DOHH2 (cell line): Measurements from ENCODE around the gene CATSPERD.
A peak's percentile ranks its signal among the peaks of the same experiment; 100 is the strongest.
"Not testable (repeated sequence)": the region's sequence is repeated elsewhere in the genome, so short reads cannot be mapped to it uniquely, and the experiment has no call there.

ENCODE experiments used
- H3F3A ChIP-seq: fragments of 200-600 bp; sonication (generic), shearing (Covaris generic); 2 replicates; pipeline ENCODE4 v1.6.0; 2016; ENCODE audit warnings: antibody characterized with exemption, mild to moderate bottlenecking; ENCODE audit not compliant: control insufficient read depth, insufficient read depth
- H3K27ac ChIP-seq: fragments of 200-600 bp; sonication (generic); 2 replicates; pipeline ENCODE4 v1.5.1; 2014; ENCODE audit warnings: low read depth, mild to moderate bottlenecking, low read length, moderate library complexity
- H3K27me3 ChIP-seq: fragments of 200-600 bp; sonication (generic); 2 replicates; pipeline ENCODE4 v1.6.1; 2014; ENCODE audit warnings: mild to moderate bottlenecking, low read length, mixed read lengths; ENCODE audit not compliant: control insufficient read depth
- H3K36me3 ChIP-seq: fragments of 200-600 bp; sonication (generic); 2 replicates; pipeline ENCODE4 v1.6.1; 2014; ENCODE audit warnings: mild to moderate bottlenecking, low read length, moderate library complexity, mixed read lengths; ENCODE audit not compliant: control insufficient read depth
- H3K4me1 ChIP-seq: fragments of 200-600 bp; sonication (generic); 2 replicates; pipeline ENCODE4 v1.6.1; 2014; ENCODE audit warnings: mild to moderate bottlenecking, low read length, mixed read lengths; ENCODE audit not compliant: control insufficient read depth
- H3K4me2 ChIP-seq: fragments of 200-600 bp; sonication (generic); 2 replicates; pipeline ENCODE4 v1.6.0; 2014; ENCODE audit warnings: mild to moderate bottlenecking, low read length, moderate library complexity
- H3K4me3 ChIP-seq: fragments of 200-600 bp; sonication (generic); 2 replicates; pipeline ENCODE4 v1.5.1; 2014; ENCODE audit warnings: mild to moderate bottlenecking, low read length, mixed read lengths
- H3K79me2 ChIP-seq: fragments of 200-600 bp; sonication (generic); 2 replicates; pipeline ENCODE4 v1.6.1; 2014; ENCODE audit warnings: mild to moderate bottlenecking, low read length, mixed read lengths; ENCODE audit not compliant: control insufficient read depth
- H3K9me2 ChIP-seq: fragments of 200-600 bp; sonication (generic); replicated peaks from 2 replicates; pipeline ENCODE4 v1.6.1; 2014; ENCODE audit warnings: mild to moderate bottlenecking, low read length, mixed read lengths; ENCODE audit not compliant: control insufficient read depth
- H3K9me3 ChIP-seq: fragments of 200-600 bp; sonication (generic); 2 replicates; pipeline ENCODE4 v1.6.1; 2014; ENCODE audit warnings: antibody characterized with exemption, low read length, mixed read lengths; ENCODE audit not compliant: control insufficient read depth, insufficient read depth
- H4K20me1 ChIP-seq: fragments of 200-600 bp; sonication (generic); 2 replicates; pipeline ENCODE4 v1.6.0; 2014; ENCODE audit warnings: low read depth, mild to moderate bottlenecking, antibody characterized with exemption, low read length, moderate library complexity; ENCODE audit not compliant: control insufficient read depth, insufficient read depth
- CTCF ChIP-seq: fragments of 200-600 bp; sonication (generic); IDR thresholded peaks from one replicate; pipeline ENCODE4 v1.5.1; 2014; ENCODE audit warnings: antibody characterized with exemption, mild to moderate bottlenecking, low read depth, low read length; ENCODE audit not compliant: poor library complexity, severe bottlenecking
- EZH2phosphoT487 ChIP-seq: fragments of 200-600 bp; sonication (generic); IDR thresholded peaks from 2 replicates; pipeline ENCODE4 v1.6.1; 2017; ENCODE audit warnings: borderline replicate concordance, mild to moderate bottlenecking, antibody characterized with exemption, low read length, moderate library complexity, mixed read lengths

Gene CATSPERD

GRCh38 chr19:5687360-5688198 lies 32.9 kb upstream of the CATSPERD start:
- Histone ChIP-seq H3K27ac (no peak overlapping the region), H3K36me3 (peaks cover 24% of the 10 kb centered on the region), H3K9me3 (no peaks in the 10 kb centered on the region), H3K4me3 (peak overlapping the region; percentile 82; the same call in 1 of the 2 replicates), H4K20me1 (peaks cover 9% of the 10 kb centered on the region), H3F3A (peaks cover 7% of the 10 kb centered on the region), H3K79me2 (peaks cover 26% of the 10 kb centered on the region), H3K4me2 (peak overlapping the region; percentile 86; the same call in 1 of the 2 replicates), H3K27me3 (no peaks in the 10 kb centered on the region), H3K9me2 (no peaks in the 10 kb centered on the region), H3K4me1 (peaks cover 26% of the 10 kb centered on the region)
- TF ChIP-seq CTCF, result peak; percentile 29
- TF ChIP-seq EZH2phosphoT487, result no peak

- not testable (repeated sequence) for H3K4me3 ChIP-seq, H3K27ac ChIP-seq, H3K27me3 ChIP-seq, H3K4me2 ChIP-seq, H3K9me3 ChIP-seq, H3K9me2 ChIP-seq
- peaks cover 28% of the 10 kb centered on the region for H3K4me1 ChIP-seq
- H3K36me3 ChIP-seq, result peaks cover 32% of the 10 kb centered on the region
- H3F3A ChIP-seq, result peaks cover 13% of the 10 kb centered on the region
- peaks cover 34% of the 10 kb centered on the region for H3K79me2 ChIP-seq
- H4K20me1 ChIP-seq, result peaks cover 11% of the 10 kb centered on the region
Observed at GRCh38 chr19:5688262-5688881, 32.1 kb upstream of the CATSPERD start.

- no peaks in the 10 kb centered on the region for H3K27me3 ChIP-seq
- peak within 1 kb of the TSS; percentile 99 for H3K4me3 ChIP-seq
- H3K36me3 ChIP-seq, result peaks cover 52% of the 10 kb centered on the region
- H3K9me3 ChIP-seq, result no peaks in the 10 kb centered on the region
- no peak for TF ChIP-seq EZH2phosphoT487
- TF ChIP-seq CTCF, result peak; percentile 82
- peaks cover 47% of the 10 kb centered on the region for H3K79me2 ChIP-seq
- H3K4me1 ChIP-seq, result peaks cover 28% of the 10 kb centered on the region
- peak within 1 kb of the TSS; percentile 68 for H3K4me2 ChIP-seq
- peaks cover 11% of the 10 kb centered on the region for H4K20me1 ChIP-seq
- H3F3A ChIP-seq, result peaks cover 19% of the 10 kb centered on the region
- peak within 1 kb of the TSS; percentile 84 for H3K27ac ChIP-seq
- H3K9me2 ChIP-seq, result no peaks in the 10 kb centered on the region
Observed at GRCh38 chr19:5690125-5690954, 30.1 kb upstream of the CATSPERD start, which contains the start of gene RPL36. Gene RPL36 (plus strand): TSS chr19:5690295. CDS start chr19:5690508, 213 bp downstream.
